ENCODE results near the gene AACS. TPM values are rescaled to one million over a fixed set of nuclear protein-coding genes. Genes with fewer than 3 reads are reported as not detected.

The AACS gene
- total RNA-seq, 1 donor from 2014 or later, result 77.6 TPM

GRCh38 chr12:125089626-125090025, 24.4 kb downstream of the AACS start:
- Mint-ChIP-seq H3K4me3 (ENCODE audit: unreplicated experiment) (no peak overlapping the region), H3K9me3 (ENCODE audit: unreplicated experiment) (no peaks in the 10 kb centered on the region), H3K27me3 (ENCODE audit: unreplicated experiment) (no peaks in the 10 kb centered on the region), H3K36me3 (ENCODE audit: low read depth, unreplicated experiment) (peaks cover 32% of the 10 kb centered on the region), H3K27ac (ENCODE audit: unreplicated experiment) (no peak overlapping the region), H3K4me1 (ENCODE audit: unreplicated experiment) (peaks cover 6% of the 10 kb centered on the region)
- TF ChIP-seq, protein P1, sequence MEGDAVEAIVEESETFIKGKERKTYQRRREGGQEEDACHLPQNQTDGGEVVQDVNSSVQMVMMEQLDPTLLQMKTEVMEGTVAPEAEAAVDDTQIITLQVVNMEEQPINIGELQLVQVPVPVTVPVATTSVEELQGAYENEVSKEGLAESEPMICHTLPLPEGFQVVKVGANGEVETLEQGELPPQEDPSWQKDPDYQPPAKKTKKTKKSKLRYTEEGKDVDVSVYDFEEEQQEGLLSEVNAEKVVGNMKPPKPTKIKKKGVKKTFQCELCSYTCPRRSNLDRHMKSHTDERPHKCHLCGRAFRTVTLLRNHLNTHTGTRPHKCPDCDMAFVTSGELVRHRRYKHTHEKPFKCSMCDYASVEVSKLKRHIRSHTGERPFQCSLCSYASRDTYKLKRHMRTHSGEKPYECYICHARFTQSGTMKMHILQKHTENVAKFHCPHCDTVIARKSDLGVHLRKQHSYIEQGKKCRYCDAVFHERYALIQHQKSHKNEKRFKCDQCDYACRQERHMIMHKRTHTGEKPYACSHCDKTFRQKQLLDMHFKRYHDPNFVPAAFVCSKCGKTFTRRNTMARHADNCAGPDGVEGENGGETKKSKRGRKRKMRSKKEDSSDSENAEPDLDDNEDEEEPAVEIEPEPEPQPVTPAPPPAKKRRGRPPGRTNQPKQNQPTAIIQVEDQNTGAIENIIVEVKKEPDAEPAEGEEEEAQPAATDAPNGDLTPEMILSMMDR (IDR thresholded peaks at IDR 0.05; ENCODE audit: unreplicated experiment), result no peak
- no peak for DNase-seq (ENCODE audit: low spot score)

GRCh38 chr12:125090437-125090836, 25.2 kb downstream of the AACS start:
- no peak overlapping the region for H3K27ac Mint-ChIP-seq (ENCODE audit: unreplicated experiment)
- peaks cover 37% of the 10 kb centered on the region for H3K36me3 Mint-ChIP-seq (ENCODE audit: low read depth, unreplicated experiment)
- TF ChIP-seq, protein P1 (IDR thresholded peaks at IDR 0.05; ENCODE audit: unreplicated experiment), result no peak
- no peak for DNase-seq (ENCODE audit: low spot score)
- no peaks in the 10 kb centered on the region for H3K9me3 Mint-ChIP-seq (ENCODE audit: unreplicated experiment)
- no peaks in the 10 kb centered on the region for H3K27me3 Mint-ChIP-seq (ENCODE audit: unreplicated experiment)
- peaks cover 6% of the 10 kb centered on the region for H3K4me1 Mint-ChIP-seq (ENCODE audit: unreplicated experiment)
- H3K4me3 Mint-ChIP-seq (ENCODE audit: unreplicated experiment), result no peak overlapping the region

DNA sequence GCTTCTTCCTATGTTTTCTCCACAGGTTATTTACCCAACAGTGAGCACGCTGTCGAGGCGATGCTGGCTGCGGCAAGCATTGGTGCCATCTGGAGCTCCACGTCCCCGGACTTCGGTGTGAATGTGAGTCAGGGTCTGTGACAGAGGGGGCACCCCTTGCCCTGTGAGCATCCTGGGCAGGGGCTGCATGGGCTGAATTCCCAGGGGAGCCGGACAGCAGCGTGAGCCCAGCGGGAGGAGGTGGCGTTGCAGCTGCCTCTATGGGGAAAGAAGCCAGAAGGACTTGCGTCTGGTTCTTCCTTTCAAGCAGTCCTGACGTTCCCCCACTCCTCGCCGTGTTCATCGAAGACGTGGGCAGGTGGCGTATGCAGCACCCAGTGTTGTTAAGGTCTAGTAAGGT, 26.2 kb downstream of the AACS start:
- Mint-ChIP-seq H3K27ac (ENCODE audit: unreplicated experiment) (no peak overlapping the region), H3K27me3 (ENCODE audit: unreplicated experiment) (no peaks in the 10 kb centered on the region), H3K36me3 (ENCODE audit: low read depth, unreplicated experiment) (peaks cover 38% of the 10 kb centered on the region), H3K4me3 (ENCODE audit: unreplicated experiment) (no peak overlapping the region), H3K9me3 (ENCODE audit: unreplicated experiment) (no peaks in the 10 kb centered on the region), H3K4me1 (ENCODE audit: unreplicated experiment) (peaks cover 7% of the 10 kb centered on the region)
- TF ChIP-seq, protein P1 (IDR thresholded peaks at IDR 0.05; ENCODE audit: unreplicated experiment), result no peak
- DNase-seq (ENCODE audit: low spot score), result no peak

GRCh38 chr12:125092108-125092871, 27.1 kb downstream of the AACS start:
- H3K4me3 Mint-ChIP-seq (ENCODE audit: unreplicated experiment), result no peak overlapping the region
- peaks cover 39% of the 10 kb centered on the region for H3K36me3 Mint-ChIP-seq (ENCODE audit: low read depth, unreplicated experiment)
- DNase-seq (ENCODE audit: low spot score), result no peak
- TF ChIP-seq, protein P1 (IDR thresholded peaks at IDR 0.05; ENCODE audit: unreplicated experiment), result no peak
- no peak overlapping the region for H3K27ac Mint-ChIP-seq (ENCODE audit: unreplicated experiment)
- H3K27me3 Mint-ChIP-seq (ENCODE audit: unreplicated experiment), result peaks cover 4% of the 10 kb centered on the region
- H3K4me1 Mint-ChIP-seq (ENCODE audit: unreplicated experiment), result peaks cover 10% of the 10 kb centered on the region
- no peaks in the 10 kb centered on the region for H3K9me3 Mint-ChIP-seq (ENCODE audit: unreplicated experiment)

- peaks cover 36% of the 10 kb centered on the region for H3K36me3 Mint-ChIP-seq (ENCODE audit: low read depth, unreplicated experiment)
- H3K27ac Mint-ChIP-seq (ENCODE audit: unreplicated experiment), result no peak overlapping the region
- DNase-seq (ENCODE audit: low spot score), result no peak
- no peaks in the 10 kb centered on the region for H3K9me3 Mint-ChIP-seq (ENCODE audit: unreplicated experiment)
- TF ChIP-seq, protein P1 (IDR thresholded peaks at IDR 0.05; ENCODE audit: unreplicated experiment), result no peak
- peaks cover 17% of the 10 kb centered on the region for H3K4me1 Mint-ChIP-seq (ENCODE audit: unreplicated experiment)
- peaks cover 4% of the 10 kb centered on the region for H3K27me3 Mint-ChIP-seq (ENCODE audit: unreplicated experiment)
- peak overlapping the region; percentile 8 for H3K4me3 Mint-ChIP-seq (ENCODE audit: unreplicated experiment)
These were observed 27.8 kb downstream of the AACS start for GRCh38 chr12:125092872-125093680.

Data from endothelial cell (in vitro differentiated cells).